Measurements from ENCODE around the gene CBR3.

Gene CBR3

GRCh38 chr21:36148886-36149285, 14.0 kb downstream of the CBR3 start:
- TF ChIP-seq CTCF (IDR thresholded peaks at IDR 0.05; ENCODE audit: low read depth, low read length): no peak
- DNase-seq (ENCODE audit: extremely low read depth, low read depth): no peak

- TF ChIP-seq CTCF (IDR thresholded peaks at IDR 0.05; ENCODE audit: low read depth, low read length): no peak
- DNase-seq (ENCODE audit: extremely low read depth, low read depth): no peak
These were observed 15.2 kb downstream of the CBR3 start for GRCh38 chr21:36149788-36150711.

GRCh38 chr21:36155603-36156338, 20.9 kb downstream of the CBR3 start:
- no peak for DNase-seq (ENCODE audit: extremely low read depth, low read depth)
- no peak for TF ChIP-seq CTCF (IDR thresholded peaks at IDR 0.05; ENCODE audit: low read depth, low read length)

- DNase-seq (ENCODE audit: extremely low read depth, low read depth): peak; percentile 99
- TF ChIP-seq CTCF (IDR thresholded peaks at IDR 0.05; ENCODE audit: low read depth, low read length): no peak
These were observed 21.5 kb downstream of the CBR3 start for GRCh38 chr21:36156339-36156814.

GRCh38 chr21:36156815-36157670, 22.2 kb downstream of the CBR3 start, which contains the start of gene DOP1B:
Gene DOP1B (plus strand): TSS chr21:36156824. CDS start chr21:36164734, 7,910 bp downstream.
- DNase-seq (ENCODE audit: extremely low read depth, low read depth): no peak
- TF ChIP-seq CTCF (IDR thresholded peaks at IDR 0.05; ENCODE audit: low read depth, low read length): no peak

GRCh38 chr21:36159356-36159921, 24.6 kb downstream of the CBR3 start:
- no peak for DNase-seq (ENCODE audit: extremely low read depth, low read depth)
- TF ChIP-seq CTCF (IDR thresholded peaks at IDR 0.05; ENCODE audit: low read depth, low read length): no peak

All from AG09319 (cell line).